ENCODE data around the gene DNAJC22.

Gene DNAJC22

GRCh38 chr12:49345051-49345824, 1.4 kb upstream of the DNAJC22 start:
- DNase-seq (ENCODE audit: low spot score): peak; percentile 83

- no peak for DNase-seq (ENCODE audit: low spot score)
Observed at GRCh38 chr12:49345825-49346658, 646 bp upstream of the DNAJC22 start.

GRCh38 chr12:49347311-49348193, 864 bp downstream of the DNAJC22 start:
- peak; percentile 96 for DNase-seq (ENCODE audit: low spot score)

GRCh38 chr12:49348781-49349180, 2.1 kb downstream of the DNAJC22 start:
- DNase-seq (ENCODE audit: low spot score): no peak

- DNase-seq (ENCODE audit: low spot score): no peak
Observed at GRCh38 chr12:49349266-49349665, 2.6 kb downstream of the DNAJC22 start.

- DNase-seq (ENCODE audit: low spot score): no peak
Observed at GRCh38 chr12:49352351-49352750, 5.7 kb downstream of the DNAJC22 start.

- no peak for DNase-seq (ENCODE audit: low spot score)
Observed at GRCh38 chr12:49355913-49356312, 9.2 kb downstream of the DNAJC22 start.

- DNase-seq (ENCODE audit: low spot score): no peak
Observed at GRCh38 chr12:49357103-49357678, 10.5 kb downstream of the DNAJC22 start.

GRCh38 chr12:49358483-49359141, 11.9 kb downstream of the DNAJC22 start:
- DNase-seq (ENCODE audit: low spot score): peak; percentile 72

- no peak for DNase-seq (ENCODE audit: low spot score)
Observed at GRCh38 chr12:49359671-49360070, 13.0 kb downstream of the DNAJC22 start.

GRCh38 chr12:49362077-49362476, 15.4 kb downstream of the DNAJC22 start:
- no peak for DNase-seq (ENCODE audit: low spot score)

- DNase-seq (ENCODE audit: low spot score): no peak
Observed at GRCh38 chr12:49364989-49365388, 18.3 kb downstream of the DNAJC22 start.

- DNase-seq (ENCODE audit: low spot score): no peak
Observed at GRCh38 chr12:49365542-49365941, 18.9 kb downstream of the DNAJC22 start.

GRCh38 chr12:49366096-49366651, 19.5 kb downstream of the DNAJC22 start:
- DNase-seq (ENCODE audit: low spot score): no peak

- DNase-seq (ENCODE audit: low spot score): peak; percentile 100
Observed at GRCh38 chr12:49366652-49367380, 20.1 kb downstream of the DNAJC22 start.

- no peak for DNase-seq (ENCODE audit: low spot score)
Observed at GRCh38 chr12:49367381-49368239, 20.9 kb downstream of the DNAJC22 start, which contains the start of gene SPATS2. Gene SPATS2 (plus strand): TSS chr12:49367462. CDS start chr12:49461013, 93,551 bp downstream.

GRCh38 chr12:49368240-49368600, 21.5 kb downstream of the DNAJC22 start:
- DNase-seq (ENCODE audit: low spot score): no peak

- no peak for DNase-seq (ENCODE audit: low spot score)
Observed at GRCh38 chr12:49369411-49370145, 22.9 kb downstream of the DNAJC22 start.

- DNase-seq (ENCODE audit: low spot score): no peak
Observed at GRCh38 chr12:49370539-49370938, 23.9 kb downstream of the DNAJC22 start.
